IPS-NIHi7 (cell line): ENCODE data around the gene RNF112.
"Not testable (repeated sequence)": the region's sequence is repeated elsewhere in the genome, so short reads cannot be mapped to it uniquely, and the experiment has no call there.

ENCODE experiments used
- DNase-seq: peaks from one replicate; pipeline ENCODE4 v3.0.0; 2012; ENCODE audit warnings: mixed read lengths; ENCODE audit errors: extremely low spot score

RNF112 gene

DNA sequence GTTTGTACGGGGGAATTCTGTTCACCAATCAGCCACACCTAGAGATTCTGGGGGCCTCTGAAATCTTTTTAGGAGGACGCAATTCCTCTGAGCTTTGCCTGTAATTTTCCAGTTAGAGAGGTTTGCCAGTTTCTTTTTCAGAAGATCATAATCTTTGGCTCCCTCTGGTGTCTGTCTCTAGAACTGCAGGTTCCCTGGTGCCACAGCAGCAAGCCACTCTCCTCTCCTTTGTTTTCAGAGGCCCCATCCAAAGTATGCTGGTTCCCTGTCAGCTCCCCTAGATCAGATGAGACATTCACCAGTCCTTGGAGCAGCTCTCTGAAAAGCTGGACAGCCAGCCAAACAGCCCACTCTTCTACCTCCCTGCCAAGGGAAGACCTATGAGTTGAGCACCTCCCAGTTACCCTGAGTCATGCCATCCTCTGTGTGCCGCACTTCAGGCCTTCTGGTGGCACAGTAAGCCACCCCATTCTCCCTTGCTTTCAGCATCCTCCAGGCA is 36.1 kb downstream of the RNF112 start:
- DNase-seq: peak; percentile 83

DNA sequence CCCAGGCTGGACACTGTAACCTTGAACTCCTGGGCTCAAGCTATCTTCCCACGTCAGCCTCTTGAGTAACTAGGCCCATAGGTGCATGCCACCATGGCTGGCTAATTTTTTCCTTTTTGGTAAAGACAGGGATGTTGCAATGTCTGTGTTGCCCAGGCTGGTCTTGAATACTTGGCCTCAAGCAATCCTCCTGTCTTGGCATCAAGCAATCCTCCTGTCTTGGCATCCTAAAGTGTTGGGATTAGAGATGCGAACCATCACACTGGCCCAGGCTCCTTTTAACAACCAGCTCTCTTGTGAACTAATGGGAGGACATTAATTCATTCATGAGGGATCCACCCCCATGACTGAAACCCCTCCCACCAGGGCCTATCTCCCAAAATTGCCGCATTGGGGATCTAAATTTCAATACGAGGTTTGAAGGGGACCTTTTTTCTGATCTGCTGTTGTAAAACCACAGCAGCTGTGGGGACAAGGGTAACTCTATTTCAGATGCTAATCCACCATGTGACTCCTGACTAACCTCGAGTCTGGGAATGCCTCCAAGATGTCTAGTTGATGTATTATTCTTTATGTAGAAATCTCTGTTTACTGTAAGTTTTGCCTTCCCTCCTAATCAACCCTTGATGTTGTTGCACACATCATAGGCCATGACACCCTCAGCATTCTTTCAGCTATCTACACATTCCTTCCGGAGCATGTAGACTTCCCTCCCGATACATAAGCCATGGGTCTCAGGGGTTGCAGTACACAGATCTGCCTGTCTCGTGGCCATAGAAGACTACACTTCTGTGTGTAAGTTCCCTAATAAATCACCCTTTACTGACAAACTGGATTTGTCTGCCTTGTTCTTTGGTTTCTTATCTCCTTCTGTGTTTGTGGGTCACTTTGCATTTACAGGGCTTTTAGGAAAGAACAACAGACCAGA is 37.6 kb downstream of the RNF112 start:
- no peak for DNase-seq

GRCh38 chr17:19449656-19450055 is 38.6 kb downstream of the RNF112 start:
- no peak for DNase-seq

DNA sequence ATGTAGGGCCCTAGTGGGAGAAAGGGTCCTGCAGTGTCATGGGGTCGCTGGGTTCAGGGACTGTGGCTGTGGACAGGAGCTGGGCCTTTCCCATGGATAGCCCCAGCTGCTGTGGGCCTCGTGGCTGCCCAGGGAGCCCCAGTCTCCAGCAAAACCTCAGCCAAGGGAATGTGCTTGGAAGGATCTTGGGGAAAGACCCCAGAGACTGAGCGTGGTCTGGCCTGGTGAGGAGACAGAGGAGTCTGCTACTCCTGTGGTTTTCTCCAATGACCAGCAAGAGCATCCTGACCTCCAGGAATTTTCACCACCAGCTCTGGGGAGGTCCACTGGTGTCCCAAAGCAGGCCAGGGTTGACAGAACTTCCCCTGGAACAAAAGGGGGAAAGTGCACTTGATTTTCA is 42.3 kb downstream of the RNF112 start:
- no peak for DNase-seq

- DNase-seq: no peak
Observed at GRCh38 chr17:19454074-19454473, 43.0 kb downstream of the RNF112 start.

GRCh38 chr17:19456016-19456927 is 45.2 kb downstream of the RNF112 start:
- DNase-seq: no peak

DNA sequence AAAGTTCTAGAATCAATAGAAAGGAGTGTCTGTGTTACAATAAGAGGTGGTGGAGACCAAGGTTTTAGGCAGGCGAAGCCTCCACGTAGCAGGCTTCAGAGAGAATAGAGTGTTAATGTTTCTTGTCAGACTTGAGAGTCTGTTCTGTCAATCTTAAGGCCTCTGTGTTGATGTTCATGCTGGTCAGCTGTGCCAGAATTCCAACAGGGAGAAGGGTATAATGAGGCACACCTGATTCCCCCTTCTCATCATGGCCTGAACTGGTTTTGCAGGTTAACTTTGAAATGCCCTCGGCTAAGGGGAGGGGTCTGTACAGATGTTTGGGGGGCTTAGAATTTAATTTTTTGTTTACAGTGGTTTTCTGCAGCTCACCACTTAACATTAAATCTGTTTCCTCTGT is 46.0 kb downstream of the RNF112 start:
- DNase-seq: no peak

DNA sequence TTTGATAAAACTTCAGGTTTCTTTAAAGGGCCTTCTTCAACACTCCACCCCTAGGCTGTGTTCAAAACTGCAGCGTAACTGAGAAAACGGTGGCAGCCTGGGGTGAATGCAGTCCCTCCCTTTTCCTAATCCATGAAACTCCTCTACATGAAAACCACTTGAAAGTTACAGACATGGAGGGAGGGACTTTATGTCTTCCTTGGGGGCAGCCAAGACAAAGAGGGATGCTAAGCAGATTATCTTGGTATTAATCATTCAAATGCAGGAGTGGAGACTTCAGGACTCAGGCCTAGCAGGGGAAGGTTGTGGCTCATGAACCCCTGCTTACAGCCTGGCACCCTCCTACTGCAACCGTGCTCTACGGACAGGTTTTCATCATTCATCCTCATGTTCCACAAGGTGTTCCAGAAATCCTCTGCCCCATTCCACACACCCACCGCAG is 46.8 kb downstream of the RNF112 start:
- peak; percentile 54 for DNase-seq

- DNase-seq: not testable (repeated sequence)
Observed at GRCh38 chr17:19458481-19458880, 47.4 kb downstream of the RNF112 start.

DNA sequence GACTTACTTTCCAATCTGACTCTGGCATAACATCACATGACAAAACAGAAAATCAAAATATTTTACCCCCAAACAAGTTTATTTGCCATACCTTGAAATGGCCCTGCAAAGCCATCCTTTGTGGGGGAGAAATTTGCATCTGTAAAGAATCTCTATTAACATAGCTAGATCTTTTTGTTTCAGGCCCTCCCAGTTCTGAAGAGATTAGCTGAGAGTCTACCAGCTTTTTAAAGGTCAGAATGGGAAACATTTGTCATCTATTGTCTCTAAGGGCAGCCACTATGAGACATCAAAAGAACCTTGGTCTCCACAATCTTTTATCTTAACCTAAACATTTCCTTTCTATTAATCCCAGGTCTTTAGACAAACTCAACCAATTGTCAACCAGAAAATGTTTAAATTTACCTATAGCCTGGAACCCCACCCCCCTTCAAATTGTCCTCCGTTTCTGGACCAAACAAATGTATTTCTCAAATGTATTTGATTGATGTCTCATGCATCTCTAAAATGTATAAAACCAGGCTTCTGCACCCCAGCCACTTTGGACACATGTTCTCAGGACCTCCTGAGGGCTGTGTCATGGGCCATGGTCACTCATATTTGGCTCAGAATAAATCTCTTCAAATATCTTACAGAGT is 48.1 kb downstream of the RNF112 start:
- not testable (repeated sequence) for DNase-seq

- DNase-seq: no peak
Observed at GRCh38 chr17:19460700-19461099, 49.7 kb downstream of the RNF112 start.

GRCh38 chr17:19461116-19461515 is 50.1 kb downstream of the RNF112 start:
- no peak for DNase-seq

DNA sequence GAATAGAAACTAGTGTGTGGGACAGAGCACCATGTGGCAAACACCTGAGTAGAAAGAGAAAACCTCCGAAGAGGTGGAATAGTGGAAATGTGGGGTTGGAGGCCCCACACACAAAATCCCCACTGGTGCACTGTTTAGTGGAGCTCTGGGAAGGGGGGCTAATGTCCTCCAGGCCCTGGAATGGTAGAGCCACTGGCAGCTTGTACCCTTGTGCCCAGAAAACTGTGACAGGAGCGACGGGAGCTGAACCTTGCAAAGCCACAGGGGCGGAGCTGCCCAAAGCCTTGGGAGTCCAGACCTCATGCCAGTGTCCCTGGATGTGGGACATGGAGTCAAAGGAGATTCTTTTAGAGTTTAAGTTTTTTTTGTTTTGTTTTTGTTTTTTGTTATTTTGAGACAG is 50.6 kb downstream of the RNF112 start:
- no peak for DNase-seq

GRCh38 chr17:19462456-19463035 is 51.5 kb downstream of the RNF112 start:
- DNase-seq: not testable (repeated sequence)

DNA sequence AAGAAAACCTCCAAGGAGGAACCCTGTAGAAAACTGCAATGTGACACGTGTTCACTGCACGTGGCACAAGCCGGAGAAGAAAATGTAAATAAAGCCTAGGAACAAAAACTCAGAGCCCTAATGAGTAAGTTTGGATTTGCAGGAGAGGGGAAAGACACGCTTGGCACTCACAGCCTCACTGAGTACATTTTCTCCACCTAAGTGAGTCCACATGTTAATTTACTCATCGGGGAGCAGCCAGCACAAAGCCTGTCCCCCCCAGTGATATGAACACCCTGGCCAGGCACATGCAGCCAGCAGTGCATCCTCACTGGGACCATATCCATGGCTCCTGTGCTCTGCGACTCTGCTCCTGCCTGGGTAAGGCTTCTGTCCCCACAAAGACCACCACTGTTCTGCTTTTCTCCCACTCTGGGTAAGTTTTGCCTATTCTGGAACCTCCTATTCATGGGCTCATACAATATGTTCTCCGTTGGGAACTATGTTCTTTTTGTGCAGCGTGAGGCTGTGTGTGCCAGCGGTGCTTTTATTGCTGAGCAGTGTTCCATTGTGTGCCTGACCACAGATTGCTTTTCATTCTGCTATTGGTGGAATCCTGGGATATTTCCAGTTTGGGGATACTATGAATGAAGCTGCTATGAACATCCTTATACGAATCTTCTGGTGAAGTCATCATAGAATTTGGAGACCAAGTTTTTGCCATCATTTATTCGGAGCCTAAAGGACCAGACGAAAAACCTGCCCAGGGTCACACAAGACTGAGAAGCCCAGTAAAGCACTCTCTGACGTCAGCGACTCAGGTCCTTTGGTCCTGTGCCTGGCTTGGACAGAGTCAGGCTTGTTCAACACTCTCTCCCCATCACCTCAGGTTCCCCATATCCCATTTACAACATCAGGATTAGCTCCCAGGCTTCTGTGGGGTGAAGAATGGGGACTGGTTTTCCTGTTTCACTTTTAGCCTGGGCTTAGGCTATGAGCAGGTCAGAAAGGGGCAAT is 53.3 kb downstream of the RNF112 start:
- DNase-seq: no peak
